HCT116 (cell line): ENCODE measurements around the gene GDE1.

Experiments used
- FOSL1 ChIP-seq: IDR thresholded peaks from 2 replicates; pipeline ENCODE4 v1.6.1; 2012; ENCODE audit warnings: low read depth
- POLR2A ChIP-seq: IDR thresholded peaks from 2 replicates; pipeline ENCODE4 v1.7.0; 2011; ENCODE audit warnings: borderline replicate concordance; ENCODE audit not compliant: insufficient read depth, insufficient read length; ENCODE audit errors: extremely low read depth
- POLR2AphosphoS5 ChIP-seq: IDR thresholded peaks from 2 replicates; pipeline ENCODE4 v1.6.1; 2011; ENCODE audit warnings: mild to moderate bottlenecking, low read depth, low read length, moderate library complexity
- YY1 ChIP-seq: IDR thresholded peaks from 2 replicates; pipeline ENCODE4 v1.6.1; 2011; ENCODE audit warnings: low read length, low read depth, moderate library complexity, mild to moderate bottlenecking; ENCODE audit not compliant: insufficient replicate concordance; ENCODE audit errors: extremely low read depth
- TF ChIP-seq, protein P1 (sequence below), 3 experiments: fragments of 200-600 bp in 1 of 3; sonication (generic) in 1 of 3; IDR thresholded peaks in 2 of 3; conservative IDR thresholded peaks in 1 of 3; 2 replicates each; pipeline ENCODE4 v1.5.1; 2012 to 2017; ENCODE audit warnings: low read depth in 2 of 3, low read length in 2 of 3, antibody characterized with exemption in 1 of 3, borderline replicate concordance in 1 of 3, control low read depth in 1 of 3, mild to moderate bottlenecking in 1 of 3, mixed read lengths in 1 of 3, mixed run types in 1 of 3, moderate library complexity in 1 of 3; ENCODE audit not compliant: insufficient read depth in 1 of 3
- TF ChIP-seq, protein P2 (sequence below): IDR thresholded peaks from 2 replicates; pipeline ENCODE4 v1.6.1; 2012

DNA sequence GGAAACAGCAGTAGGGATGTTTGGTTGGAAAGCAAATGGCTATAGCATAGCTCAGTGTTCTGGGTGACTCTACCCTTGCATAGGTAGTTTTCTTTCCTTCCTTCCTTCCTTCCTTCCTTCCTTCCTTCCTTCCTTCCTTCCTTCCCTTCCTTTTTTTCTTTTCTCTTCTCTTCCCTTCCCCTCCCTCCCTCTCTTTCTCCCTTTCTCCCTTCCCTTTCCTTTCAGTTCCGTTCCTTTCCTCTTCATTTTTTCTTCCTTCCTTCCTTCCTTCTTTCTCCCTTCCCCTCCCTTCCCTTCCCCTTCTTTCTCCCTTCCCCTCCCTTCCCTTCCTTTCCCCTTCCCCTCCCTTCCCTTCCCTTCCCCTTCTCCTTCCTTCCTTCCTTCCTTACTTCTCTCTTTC is 31.3 kb downstream of the GDE1 start:
- TF ChIP-seq, protein P1, sequence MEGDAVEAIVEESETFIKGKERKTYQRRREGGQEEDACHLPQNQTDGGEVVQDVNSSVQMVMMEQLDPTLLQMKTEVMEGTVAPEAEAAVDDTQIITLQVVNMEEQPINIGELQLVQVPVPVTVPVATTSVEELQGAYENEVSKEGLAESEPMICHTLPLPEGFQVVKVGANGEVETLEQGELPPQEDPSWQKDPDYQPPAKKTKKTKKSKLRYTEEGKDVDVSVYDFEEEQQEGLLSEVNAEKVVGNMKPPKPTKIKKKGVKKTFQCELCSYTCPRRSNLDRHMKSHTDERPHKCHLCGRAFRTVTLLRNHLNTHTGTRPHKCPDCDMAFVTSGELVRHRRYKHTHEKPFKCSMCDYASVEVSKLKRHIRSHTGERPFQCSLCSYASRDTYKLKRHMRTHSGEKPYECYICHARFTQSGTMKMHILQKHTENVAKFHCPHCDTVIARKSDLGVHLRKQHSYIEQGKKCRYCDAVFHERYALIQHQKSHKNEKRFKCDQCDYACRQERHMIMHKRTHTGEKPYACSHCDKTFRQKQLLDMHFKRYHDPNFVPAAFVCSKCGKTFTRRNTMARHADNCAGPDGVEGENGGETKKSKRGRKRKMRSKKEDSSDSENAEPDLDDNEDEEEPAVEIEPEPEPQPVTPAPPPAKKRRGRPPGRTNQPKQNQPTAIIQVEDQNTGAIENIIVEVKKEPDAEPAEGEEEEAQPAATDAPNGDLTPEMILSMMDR (IDR thresholded peaks at IDR 0.05 in 2 of 3, conservative IDR thresholded peaks at IDR 0.05 in 1 of 3; ENCODE audit: borderline replicate concordance in 1 of 3, insufficient read depth in 1 of 3, low read depth in 2 of 3, low read length in 2 of 3): no peak
- TF ChIP-seq FOSL1: no peak
- TF ChIP-seq, protein P2, sequence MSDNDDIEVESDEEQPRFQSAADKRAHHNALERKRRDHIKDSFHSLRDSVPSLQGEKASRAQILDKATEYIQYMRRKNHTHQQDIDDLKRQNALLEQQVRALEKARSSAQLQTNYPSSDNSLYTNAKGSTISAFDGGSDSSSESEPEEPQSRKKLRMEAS: no peak
- no peak for TF ChIP-seq YY1
- TF ChIP-seq POLR2AphosphoS5: no peak
- no peak for TF ChIP-seq POLR2A
